Ishikawa (cell line): Measurements from ENCODE around the gene PLBD2.

Experiments used
- EGR1 ChIP-seq: IDR thresholded peaks from 2 replicates; pipeline ENCODE4 v1.6.1; 2012
- MAX ChIP-seq: IDR thresholded peaks from 2 replicates; pipeline ENCODE4 v1.6.1; 2012
- NFIC ChIP-seq: IDR thresholded peaks from 2 replicates; pipeline ENCODE4 v1.6.1; 2012
- TAF1 ChIP-seq: IDR thresholded peaks from 2 replicates; pipeline ENCODE4 v1.6.1; 2012; ENCODE audit warnings: low read depth, mild to moderate bottlenecking
- YY1 ChIP-seq: IDR thresholded peaks from 2 replicates; pipeline ENCODE4 v1.6.1; 2012; ENCODE audit warnings: low read depth

- no peak for TF ChIP-seq YY1
- no peak for TF ChIP-seq TAF1
- no peak for TF ChIP-seq MAX
- TF ChIP-seq EGR1, result no peak
- no peak for TF ChIP-seq NFIC
Measured at GRCh38 chr12:113322343-113322742, 36.0 kb upstream of the PLBD2 start.
